DND-41 (cell line): ENCODE data around the gene ENGASE.

ENCODE experiments used
- ATAC-seq: fragments of 200-7000 bp; cut with Tn5 transposase; 3 replicates; pipeline ENCODE4 v1.9.1; 2021; ENCODE audit warnings: low read depth; ENCODE audit not compliant: insufficient read depth
- DNase-seq: peaks from one replicate; pipeline ENCODE4 v3.0.0-alpha.2; 2020
- H2AFZ ChIP-seq: 2 replicates; pipeline ENCODE4 v1.6.0; 2012; ENCODE audit warnings: low read depth, low read length
- H3K27ac ChIP-seq: 2 replicates; pipeline ENCODE4 v1.5.1; 2012; ENCODE audit warnings: low read length, inconsistent platforms
- H3K27me3 ChIP-seq: fragments of 200-600 bp; sonication (generic); 2 replicates; pipeline ENCODE4 v1.6.0; 2012; ENCODE audit warnings: low read length, mild to moderate bottlenecking, inconsistent platforms; ENCODE audit not compliant: insufficient read depth, poor library complexity
- H3K36me3 ChIP-seq: 2 replicates; pipeline ENCODE4 v1.5.1; 2012; ENCODE audit warnings: low read length, inconsistent platforms; ENCODE audit not compliant: insufficient read depth
- H3K4me1 ChIP-seq: 2 replicates; pipeline ENCODE4 v1.5.1; 2012; ENCODE audit warnings: mild to moderate bottlenecking, low read length; ENCODE audit not compliant: insufficient read depth
- H3K4me2 ChIP-seq: 2 replicates; pipeline ENCODE4 v1.6.0; 2012; ENCODE audit warnings: mild to moderate bottlenecking, moderate library complexity, low read length, inconsistent platforms; ENCODE audit not compliant: insufficient read depth
- H3K4me3 ChIP-seq, 2 experiments: fragments of 200-600 bp in 1 of 2; shearing (Covaris generic) in 1 of 2; 2 replicates each; pipeline ENCODE4 v1.5.1; 2012 to 2016; ENCODE audit warnings: inconsistent platforms in 2 of 2, low read length in 2 of 2, mild to moderate bottlenecking in 2 of 2, low read depth in 1 of 2, moderate library complexity in 1 of 2
- H3K79me2 ChIP-seq: 2 replicates; pipeline ENCODE4 v1.6.0; 2012; ENCODE audit warnings: low read length, inconsistent platforms; ENCODE audit not compliant: insufficient read depth
- H3K9ac ChIP-seq: 2 replicates; pipeline ENCODE4 v1.6.0; 2012; ENCODE audit warnings: low read depth, mild to moderate bottlenecking, inconsistent platforms, low read length, moderate library complexity
- H3K9me3 ChIP-seq: 2 replicates; pipeline ENCODE4 v1.5.1; 2012; ENCODE audit warnings: low read length, moderate library complexity, mild to moderate bottlenecking, inconsistent platforms; ENCODE audit not compliant: insufficient read depth, severe bottlenecking
- H4K20me1 ChIP-seq: 2 replicates; pipeline ENCODE4 v1.6.0; 2012; ENCODE audit warnings: low read length; ENCODE audit not compliant: insufficient read depth
- CTCF ChIP-seq: IDR thresholded peaks from 2 replicates; pipeline ENCODE4 v1.5.1; 2012; ENCODE audit warnings: borderline replicate concordance, low read length, moderate library complexity, mild to moderate bottlenecking; ENCODE audit not compliant: poor library complexity, severe bottlenecking; ENCODE audit errors: extremely low read depth
- EZH2 ChIP-seq: IDR thresholded peaks from 3 replicates; pipeline ENCODE4 v1.6.1; 2012; ENCODE audit warnings: borderline replicate concordance, low read depth, mild to moderate bottlenecking, moderate library complexity, low read length, inconsistent platforms; ENCODE audit not compliant: severe bottlenecking

ENGASE gene

DNA sequence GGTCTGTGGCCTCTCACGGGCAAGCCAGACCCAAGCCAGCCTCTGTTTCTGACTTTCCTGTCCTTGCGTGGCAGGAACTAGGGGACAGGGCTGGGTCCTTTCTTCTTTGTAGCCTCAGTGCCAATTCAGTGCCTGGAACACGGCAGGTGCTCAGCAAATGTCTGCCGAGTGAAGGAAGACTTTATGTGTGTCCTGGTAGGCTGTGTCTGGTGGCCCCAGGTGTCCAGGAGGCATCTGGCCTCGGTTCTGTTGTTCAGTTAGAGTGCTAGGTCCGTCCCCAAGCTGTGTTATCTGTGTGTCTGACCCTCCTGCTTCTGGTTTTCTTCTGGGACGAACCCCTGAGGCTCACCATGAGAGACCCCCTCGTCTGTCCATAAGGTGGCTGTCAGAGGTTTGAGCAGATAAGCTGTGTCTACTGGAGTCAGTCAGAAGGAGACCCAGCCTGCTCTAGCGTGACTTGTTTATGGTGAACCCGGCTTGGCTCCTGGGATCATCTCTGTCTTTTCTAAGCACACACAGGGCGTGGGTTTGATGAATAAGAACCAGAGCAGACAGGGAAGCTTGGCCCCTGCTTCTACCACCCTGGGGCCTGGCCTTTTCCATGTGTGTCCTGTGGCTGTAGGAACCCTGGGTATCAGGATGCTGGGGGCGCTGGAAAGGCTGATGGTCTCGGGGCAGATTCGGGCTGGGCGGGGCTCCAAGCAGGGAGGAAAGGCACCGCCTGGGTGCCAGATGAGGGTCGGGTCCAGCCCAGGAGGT, 39.3 kb downstream of the ENGASE start:
- H3K4me3 ChIP-seq, result no peak overlapping the region
- no peak overlapping the region for H3K9ac ChIP-seq
- H3K9me3 ChIP-seq, result no peaks in the 10 kb centered on the region
- DNase-seq, result no peak
- TF ChIP-seq EZH2, result no peak
- no peak for TF ChIP-seq CTCF
- no peak overlapping the region for H2AFZ ChIP-seq
- peaks cover 5% of the 10 kb centered on the region for H3K27me3 ChIP-seq
- peaks cover 17% of the 10 kb centered on the region for H4K20me1 ChIP-seq
- H3K36me3 ChIP-seq, result no peaks in the 10 kb centered on the region
- H3K4me2 ChIP-seq, result no peak overlapping the region
- H3K79me2 ChIP-seq, result no peaks in the 10 kb centered on the region
- no peaks in the 10 kb centered on the region for H3K4me1 ChIP-seq
- H3K27ac ChIP-seq, result no peak overlapping the region
- no peak for ATAC-seq

GRCh38 chr17:79114458-79115301, 40.1 kb downstream of the ENGASE start:
- H3K79me2 ChIP-seq, result no peaks in the 10 kb centered on the region
- no peak overlapping the region for H3K27ac ChIP-seq
- ATAC-seq (no peak), DNase-seq (no peak)
- H3K4me2 ChIP-seq, result no peak overlapping the region
- no peaks in the 10 kb centered on the region for H3K36me3 ChIP-seq
- peaks cover 13% of the 10 kb centered on the region for H3K27me3 ChIP-seq
- peaks cover 17% of the 10 kb centered on the region for H4K20me1 ChIP-seq
- no peak for TF ChIP-seq CTCF
- TF ChIP-seq EZH2, result no peak
- no peaks in the 10 kb centered on the region for H3K4me1 ChIP-seq
- H3K4me3 ChIP-seq, result no peak overlapping the region
- H3K9ac ChIP-seq, result no peak overlapping the region
- no peaks in the 10 kb centered on the region for H3K9me3 ChIP-seq
- H2AFZ ChIP-seq, result no peak overlapping the region

- no peak for DNase-seq
- Histone ChIP-seq H2AFZ (no peak overlapping the region), H4K20me1 (peaks cover 16% of the 10 kb centered on the region), H3K4me1 (no peaks in the 10 kb centered on the region), H3K9ac (no peak overlapping the region), H3K27me3 (peaks cover 13% of the 10 kb centered on the region), H3K27ac (no peak overlapping the region), H3K4me2 (no peak overlapping the region), H3K4me3 (no peak overlapping the region), H3K36me3 (no peaks in the 10 kb centered on the region), H3K9me3 (no peaks in the 10 kb centered on the region), H3K79me2 (no peaks in the 10 kb centered on the region)
- ATAC-seq, result no peak
- no peak for TF ChIP-seq EZH2
- no peak for TF ChIP-seq CTCF
Observed at GRCh38 chr17:79115487-79115886, 40.9 kb downstream of the ENGASE start.
